Measurements from ENCODE around the gene TUBB8B. TPM values are rescaled to one million over a fixed set of nuclear protein-coding genes. Genes with fewer than 3 reads are reported as not detected.
"Not testable (repeated sequence)": the region's sequence is repeated elsewhere in the genome, so short reads cannot be mapped to it uniquely, and the experiment has no call there.

TUBB8B gene
- total RNA-seq, 1 experiment from 2014 or later, result 0.77 TPM

- CTCF ChIA-PET; H3K4me1 ChIP-seq (ENCODE audit: insufficient read depth, low read length, poor library complexity, severe bottlenecking); BruUV-seq (replicated peaks); H3K9me3 ChIP-seq (ENCODE audit: low read depth, low read length, poor library complexity, severe bottlenecking); H3K36me3 ChIP-seq (ENCODE audit: insufficient read depth, low read length, poor library complexity, severe bottlenecking); H3K4me3 ChIP-seq (ENCODE audit: low read depth, low read length, poor library complexity, severe bottlenecking); DNase-seq (ENCODE audit: low spot score); H3K27ac ChIP-seq (ENCODE audit: low read depth, low read length, poor library complexity, severe bottlenecking); H3K27me3 ChIP-seq (replicated peaks; ENCODE audit: insufficient read depth, low read depth, low read length, poor library complexity); POLR2A ChIA-PET (ENCODE audit: low non-redundant PET); intact Hi-C loops (cut with micrococcal nuclease; ENCODE audit: unreplicated experiment): not testable (repeated sequence)
Observed at GRCh38 chr18:48696-49095, 719 bp downstream of the TUBB8B start.

- H3K9me3 ChIP-seq (ENCODE audit: low read depth, low read length, poor library complexity, severe bottlenecking); BruUV-seq (replicated peaks); H3K4me1 ChIP-seq (ENCODE audit: insufficient read depth, low read length, poor library complexity, severe bottlenecking); intact Hi-C loops (cut with micrococcal nuclease; ENCODE audit: unreplicated experiment); H3K27me3 ChIP-seq (replicated peaks; ENCODE audit: insufficient read depth, low read depth, low read length, poor library complexity); DNase-seq (ENCODE audit: low spot score); H3K36me3 ChIP-seq (ENCODE audit: insufficient read depth, low read length, poor library complexity, severe bottlenecking); CTCF ChIA-PET; POLR2A ChIA-PET (ENCODE audit: low non-redundant PET); H3K27ac ChIP-seq (ENCODE audit: low read depth, low read length, poor library complexity, severe bottlenecking); H3K4me3 ChIP-seq (ENCODE audit: low read depth, low read length, poor library complexity, severe bottlenecking): not testable (repeated sequence)
Observed at GRCh38 chr18:13177-13576, 36.2 kb downstream of the TUBB8B start.

- H3K4me1 ChIP-seq (ENCODE audit: insufficient read depth, low read length, poor library complexity, severe bottlenecking); BruUV-seq (replicated peaks); H3K4me3 ChIP-seq (ENCODE audit: low read depth, low read length, poor library complexity, severe bottlenecking); H3K27ac ChIP-seq (ENCODE audit: low read depth, low read length, poor library complexity, severe bottlenecking); POLR2A ChIA-PET (ENCODE audit: low non-redundant PET); DNase-seq (ENCODE audit: low spot score); H3K27me3 ChIP-seq (replicated peaks; ENCODE audit: insufficient read depth, low read depth, low read length, poor library complexity); H3K36me3 ChIP-seq (ENCODE audit: insufficient read depth, low read length, poor library complexity, severe bottlenecking); CTCF ChIA-PET; intact Hi-C loops (cut with micrococcal nuclease; ENCODE audit: unreplicated experiment); H3K9me3 ChIP-seq (ENCODE audit: low read depth, low read length, poor library complexity, severe bottlenecking): not testable (repeated sequence)
Observed at GRCh38 chr18:12773-13172, 36.6 kb downstream of the TUBB8B start.

GRCh38 chr18:11383-12274 lies 37.8 kb downstream of the TUBB8B start:
- POLR2A ChIA-PET (ENCODE audit: low non-redundant PET); DNase-seq (ENCODE audit: low spot score); intact Hi-C loops (cut with micrococcal nuclease; ENCODE audit: unreplicated experiment): not testable (repeated sequence)

GRCh38 chr18:10624-11184 lies 38.7 kb downstream of the TUBB8B start:
- H3K36me3 ChIP-seq (ENCODE audit: insufficient read depth, low read length, poor library complexity, severe bottlenecking); POLR2A ChIA-PET (ENCODE audit: low non-redundant PET); H3K4me1 ChIP-seq (ENCODE audit: insufficient read depth, low read length, poor library complexity, severe bottlenecking); H3K9me3 ChIP-seq (ENCODE audit: low read depth, low read length, poor library complexity, severe bottlenecking); BruUV-seq (replicated peaks); DNase-seq (ENCODE audit: low spot score); intact Hi-C loops (cut with micrococcal nuclease; ENCODE audit: unreplicated experiment); H3K27ac ChIP-seq (ENCODE audit: low read depth, low read length, poor library complexity, severe bottlenecking); H3K4me3 ChIP-seq (ENCODE audit: low read depth, low read length, poor library complexity, severe bottlenecking); CTCF ChIA-PET; H3K27me3 ChIP-seq (replicated peaks; ENCODE audit: insufficient read depth, low read depth, low read length, poor library complexity): not testable (repeated sequence)

More at GRCh38 chr18:11383-12274, 37.8 kb downstream of the TUBB8B start:
- H3K36me3 ChIP-seq (ENCODE audit: insufficient read depth, low read length, poor library complexity, severe bottlenecking); H3K4me1 ChIP-seq (ENCODE audit: insufficient read depth, low read length, poor library complexity, severe bottlenecking); H3K27ac ChIP-seq (ENCODE audit: low read depth, low read length, poor library complexity, severe bottlenecking); BruUV-seq (replicated peaks); CTCF ChIA-PET; H3K27me3 ChIP-seq (replicated peaks; ENCODE audit: insufficient read depth, low read depth, low read length, poor library complexity); H3K9me3 ChIP-seq (ENCODE audit: low read depth, low read length, poor library complexity, severe bottlenecking); H3K4me3 ChIP-seq (ENCODE audit: low read depth, low read length, poor library complexity, severe bottlenecking): not testable (repeated sequence)

GRCh38 chr18:9937-10336 lies 39.5 kb downstream of the TUBB8B start:
- BruUV-seq (replicated peaks); H3K27me3 ChIP-seq (replicated peaks; ENCODE audit: insufficient read depth, low read depth, low read length, poor library complexity); H3K4me1 ChIP-seq (ENCODE audit: insufficient read depth, low read length, poor library complexity, severe bottlenecking); DNase-seq (ENCODE audit: low spot score); intact Hi-C loops (cut with micrococcal nuclease; ENCODE audit: unreplicated experiment); H3K9me3 ChIP-seq (ENCODE audit: low read depth, low read length, poor library complexity, severe bottlenecking); H3K36me3 ChIP-seq (ENCODE audit: insufficient read depth, low read length, poor library complexity, severe bottlenecking); CTCF ChIA-PET; H3K27ac ChIP-seq (ENCODE audit: low read depth, low read length, poor library complexity, severe bottlenecking); H3K4me3 ChIP-seq (ENCODE audit: low read depth, low read length, poor library complexity, severe bottlenecking); POLR2A ChIA-PET (ENCODE audit: low non-redundant PET): not testable (repeated sequence)
